ENCODE results near the gene NTF4. TPM values are rescaled to one million over a fixed set of nuclear protein-coding genes. Genes with fewer than 3 reads are reported as not detected.

Gene NTF4
- total and polyA plus RNA-seq, 2 of the 13 experiments (the other 11 are each of a cell fraction or from before 2014, with no cell fraction given), result not detected

- TF ChIP-seq ZNF891 (CRISPR knock-in tag; IDR thresholded peaks at IDR 0.05) (peak; percentile 52; the same call in 1 of the 2 replicates), ZNF124 (CRISPR knock-in tag; IDR thresholded peaks at IDR 0.05) (0 out of 2 replicates have a peak, but pooled peaks have one; percentile 75), MTA1 (CRISPR knock-in tag; IDR thresholded peaks at IDR 0.05; ENCODE audit: borderline replicate concordance) (no peak), IRF9 (CRISPR knock-in tag; IDR thresholded peaks at IDR 0.05; ENCODE audit: borderline replicate concordance) (peak; percentile 92; the same call in 1 of the 2 replicates), ZBTB20 (CRISPR knock-in tag; IDR thresholded peaks at IDR 0.05; ENCODE audit: borderline replicate concordance, low read depth) (peak; percentile 71; the same call in 1 of the 2 replicates), ZNF746 (CRISPR knock-in tag; IDR thresholded peaks at IDR 0.05) (no peak; the same call in 1 of the 2 replicates), THAP7 (CRISPR knock-in tag; IDR thresholded peaks at IDR 0.05) (no peak; the same call in 1 of the 2 replicates), ZNF292 (CRISPR knock-in tag; IDR thresholded peaks at IDR 0.05; ENCODE audit: borderline replicate concordance, low read depth) (0 out of 2 replicates have a peak, but pooled peaks have one; percentile 13), ZNF263 (CRISPR knock-in tag; IDR thresholded peaks at IDR 0.05) (peak; percentile 31; the same call in 1 of the 2 replicates), ATF6 (CRISPR knock-in tag; conservative IDR thresholded peaks at IDR 0.05) (no peak), RXRB (CRISPR knock-in tag; IDR thresholded peaks at IDR 0.05; ENCODE audit: borderline replicate concordance) (peak; percentile 57; the same call in 1 of the 2 replicates), TEF (CRISPR knock-in tag; IDR thresholded peaks at IDR 0.05) (peak; percentile 30), DBP (CRISPR knock-in tag; IDR thresholded peaks at IDR 0.05; ENCODE audit: not compliant biosample characterization) (no peak), MLX (CRISPR knock-in tag; IDR thresholded peaks at IDR 0.05) (no peak), ZGPAT (CRISPR knock-in tag; IDR thresholded peaks at IDR 0.05) (peak; percentile 91), ZHX1 (CRISPR knock-in tag; IDR thresholded peaks at IDR 0.05; ENCODE audit: low read depth) (no peak)
Observed at GRCh38 chr19:49085020-49085867, 20.6 kb upstream of the NTF4 start, which contains the start of gene SNRNP70 (continued).

All from HepG2 (cell line).